ENCODE data around the gene ERGIC3. TPM values are rescaled to one million over a fixed set of nuclear protein-coding genes. Genes with fewer than 3 reads are reported as not detected.

Gene ERGIC3
- total and polyA plus RNA-seq, 2 of the 13 experiments (the other 11 are each of a cell fraction or from before 2014, with no cell fraction given): 407 to 670 TPM

DNA sequence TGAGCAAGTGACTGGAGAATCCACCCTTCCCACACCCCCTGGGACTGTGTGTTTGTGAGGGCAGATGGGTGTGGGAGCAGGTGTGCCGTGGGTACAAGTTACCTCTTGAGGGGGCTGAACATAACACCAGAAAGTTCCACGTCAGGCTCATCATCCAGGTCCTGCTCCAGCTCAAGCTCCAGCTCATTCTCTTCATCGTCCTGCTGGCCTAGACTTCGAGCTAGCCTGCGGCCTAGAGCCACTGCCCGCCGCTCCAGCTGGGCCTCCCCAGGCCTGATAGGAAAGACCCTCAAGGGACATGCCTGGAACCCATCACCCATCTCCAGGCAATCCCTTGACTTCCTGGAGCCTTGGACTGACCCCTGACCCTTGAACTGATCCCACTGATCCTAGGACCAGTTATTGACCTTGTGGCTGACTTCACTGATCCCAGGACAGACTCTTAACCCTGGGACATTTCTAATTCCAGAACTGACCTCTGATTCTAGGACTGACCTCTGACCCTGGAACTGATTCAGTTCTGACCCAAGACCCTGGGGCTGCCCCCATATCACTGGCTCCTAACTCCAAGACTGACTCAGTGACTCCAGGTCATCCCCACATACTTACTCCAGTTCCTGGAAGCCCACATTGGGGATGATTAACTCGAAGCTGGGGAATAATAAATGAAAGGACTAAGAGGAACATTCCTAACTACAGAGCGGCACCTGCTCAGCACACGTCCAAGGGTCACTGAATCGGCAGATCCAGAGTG, 62.0 kb downstream of the ERGIC3 start (continued):
- 0 out of 2 replicates have a peak, but pooled peaks have one; percentile 51 for TF ChIP-seq ZNF713 (CRISPR knock-in tag; IDR thresholded peaks at IDR 0.05)

DNA sequence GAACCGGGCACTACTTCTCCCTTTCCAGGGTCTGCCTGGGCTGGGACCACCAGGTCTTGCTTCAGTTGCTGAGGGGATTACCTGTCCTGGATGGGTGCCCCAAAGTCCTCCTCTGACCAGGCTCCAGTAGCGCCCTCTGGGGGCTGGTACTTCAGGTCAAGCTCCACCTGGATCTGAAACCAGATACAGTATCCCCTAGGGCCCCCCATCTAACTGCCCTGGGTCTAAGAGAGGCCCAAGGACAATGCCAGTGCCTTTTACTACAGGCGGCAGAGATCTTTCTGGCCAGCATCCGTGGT, 62.5 kb downstream of the ERGIC3 start:
- H3K4me1 ChIP-seq (ENCODE audit: insufficient read depth, low read length): peaks cover 25% of the 10 kb centered on the region
- peak; percentile 56 for ATAC-seq
- intact Hi-C loops (cut with micrococcal nuclease; ENCODE audit: unreplicated experiment): loop anchor here (1.0 kb wide), 1 partner anchor 36 kb away; no protein-coding TSS in a partner anchor
- no peak overlapping the region for H3K9ac ChIP-seq (ENCODE audit: insufficient read depth, low read depth, low read length)
- no peaks in the 10 kb centered on the region for H3K9me3 ChIP-seq (ENCODE audit: low read length)
- H3K27me3 ChIP-seq (ENCODE audit: control insufficient read depth in 1 of 2, insufficient read depth in 2 of 2, low read length in 2 of 2): peaks cover 3 to 23% of the 10 kb centered on the region in 2 experiments; a peak in 3 of 5 replicates
- H4K20me1 ChIP-seq (ENCODE audit: insufficient read depth, low read length): no peaks in the 10 kb centered on the region
- WGBS (ENCODE audit: low lambda C conversion rate): 14% methylated on average over 4 of the region's 4 CpGs
- DNase-seq (ENCODE audit: low spot score): peak; percentile 70
- H2AFZ ChIP-seq (ENCODE audit: low read length): no peak overlapping the region
- in situ Hi-C loops (cut with HindIII; ENCODE audit: extremely low pct_ligation_motif_present, low pct_unique_long_range_greater_than_20kb): loop anchor here (5.0 kb wide), 1 partner anchor 142 kb away; no protein-coding TSS in a partner anchor
- no peak for FAIRE-seq
- ChIA-PET POLR2A (interaction anchor here (0.6 to 3.7 kb wide), 3 partner anchors 12 to 138 kb away, joined by 4 to 17 read pairs (median 5); partner anchors contain the start of genes RBM39 and SPAG4), CTCF (ENCODE audit: low intra/inter-chr PET ratio, low total read pairs) (interaction anchor here (0.7 to 1.5 kb wide), 3 partner anchors 12 to 141 kb away, joined by 3 to 8 read pairs (median 5); no protein-coding TSS in a partner anchor)
- no TSS peak for BruUV-seq (replicated peaks)
- no peaks in the 10 kb centered on the region for H3K36me3 ChIP-seq (replicated peaks in 1 of 2; ENCODE audit: control insufficient read depth in 1 of 2, insufficient read depth in 2 of 2, low read length in 2 of 2)
- no peak overlapping the region for H3K27ac ChIP-seq (ENCODE audit: extremely low read length, insufficient read depth, low read length)
- no peak overlapping the region for H3K4me3 ChIP-seq (replicated peaks in 1 of 3; ENCODE audit: insufficient read depth in 1 of 3, low read depth in 2 of 3, low read length in 3 of 3)
- 0 out of 2 replicates have a peak overlapping the region, but pooled peaks have one; percentile 18 for H3K4me2 ChIP-seq (ENCODE audit: low read depth, low read length)
- no peaks in the 10 kb centered on the region for H3K79me2 ChIP-seq (ENCODE audit: insufficient read depth, low read length)
- TF ChIP-seq ARHGAP35 (CRISPR knock-in tag; IDR thresholded peaks at IDR 0.05; ENCODE audit: borderline replicate concordance) (no peak), NKX3-1 (CRISPR knock-in tag; IDR thresholded peaks at IDR 0.05) (no peak), ZFP90 (CRISPR knock-in tag; IDR thresholded peaks at IDR 0.05; ENCODE audit: borderline replicate concordance) (no peak), ZFP62 (CRISPR knock-in tag; IDR thresholded peaks at IDR 0.05) (no peak), SMAD3 (CRISPR knock-in tag; IDR thresholded peaks at IDR 0.05) (no peak), IKZF1 (IDR thresholded peaks at IDR 0.05) (no peak), ZNF468 (CRISPR knock-in tag; IDR thresholded peaks at IDR 0.05) (no peak), ZNF549 (CRISPR knock-in tag; IDR thresholded peaks at IDR 0.05) (no peak), SRY (CRISPR knock-in tag; IDR thresholded peaks at IDR 0.05) (no peak), RFXANK (CRISPR knock-in tag; IDR thresholded peaks at IDR 0.05) (no peak), ARNTL (CRISPR knock-in tag; IDR thresholded peaks at IDR 0.05) (no peak), ZNF12 (CRISPR knock-in tag; IDR thresholded peaks at IDR 0.05) (no peak)
- TF ChIP-seq, protein P1, sequence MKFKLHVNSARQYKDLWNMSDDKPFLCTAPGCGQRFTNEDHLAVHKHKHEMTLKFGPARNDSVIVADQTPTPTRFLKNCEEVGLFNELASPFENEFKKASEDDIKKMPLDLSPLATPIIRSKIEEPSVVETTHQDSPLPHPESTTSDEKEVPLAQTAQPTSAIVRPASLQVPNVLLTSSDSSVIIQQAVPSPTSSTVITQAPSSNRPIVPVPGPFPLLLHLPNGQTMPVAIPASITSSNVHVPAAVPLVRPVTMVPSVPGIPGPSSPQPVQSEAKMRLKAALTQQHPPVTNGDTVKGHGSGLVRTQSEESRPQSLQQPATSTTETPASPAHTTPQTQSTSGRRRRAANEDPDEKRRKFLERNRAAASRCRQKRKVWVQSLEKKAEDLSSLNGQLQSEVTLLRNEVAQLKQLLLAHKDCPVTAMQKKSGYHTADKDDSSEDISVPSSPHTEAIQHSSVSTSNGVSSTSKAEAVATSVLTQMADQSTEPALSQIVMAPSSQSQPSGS (CRISPR knock-in tag; IDR thresholded peaks at IDR 0.05): no peak
- TF ChIP-seq, protein P2, sequence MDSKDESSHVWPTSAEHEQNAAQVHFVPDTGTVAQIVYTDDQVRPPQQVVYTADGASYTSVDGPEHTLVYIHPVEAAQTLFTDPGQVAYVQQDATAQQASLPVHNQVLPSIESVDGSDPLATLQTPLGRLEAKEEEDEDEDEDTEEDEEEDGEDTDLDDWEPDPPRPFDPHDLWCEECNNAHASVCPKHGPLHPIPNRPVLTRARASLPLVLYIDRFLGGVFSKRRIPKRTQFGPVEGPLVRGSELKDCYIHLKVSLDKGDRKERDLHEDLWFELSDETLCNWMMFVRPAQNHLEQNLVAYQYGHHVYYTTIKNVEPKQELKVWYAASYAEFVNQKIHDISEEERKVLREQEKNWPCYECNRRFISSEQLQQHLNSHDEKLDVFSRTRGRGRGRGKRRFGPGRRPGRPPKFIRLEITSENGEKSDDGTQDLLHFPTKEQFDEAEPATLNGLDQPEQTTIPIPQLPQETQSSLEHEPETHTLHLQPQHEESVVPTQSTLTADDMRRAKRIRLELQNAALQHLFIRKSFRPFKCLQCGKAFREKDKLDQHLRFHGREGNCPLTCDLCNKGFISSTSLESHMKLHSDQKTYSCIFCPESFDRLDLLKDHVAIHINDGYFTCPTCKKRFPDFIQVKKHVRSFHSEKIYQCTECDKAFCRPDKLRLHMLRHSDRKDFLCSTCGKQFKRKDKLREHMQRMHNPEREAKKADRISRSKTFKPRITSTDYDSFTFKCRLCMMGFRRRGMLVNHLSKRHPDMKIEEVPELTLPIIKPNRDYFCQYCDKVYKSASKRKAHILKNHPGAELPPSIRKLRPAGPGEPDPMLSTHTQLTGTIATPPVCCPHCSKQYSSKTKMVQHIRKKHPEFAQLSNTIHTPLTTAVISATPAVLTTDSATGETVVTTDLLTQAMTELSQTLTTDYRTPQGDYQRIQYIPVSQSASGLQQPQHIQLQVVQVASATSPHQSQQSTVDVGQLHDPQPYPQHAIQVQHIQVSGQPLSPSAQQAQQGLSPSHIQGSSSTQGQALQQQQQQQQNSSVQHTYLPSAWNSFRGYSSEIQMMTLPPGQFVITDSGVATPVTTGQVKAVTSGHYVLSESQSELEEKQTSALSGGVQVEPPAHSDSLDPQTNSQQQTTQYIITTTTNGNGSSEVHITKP (CRISPR knock-in tag; IDR thresholded peaks at IDR 0.05; ENCODE audit: low read depth): no peak
- TF ChIP-seq, protein P3, sequence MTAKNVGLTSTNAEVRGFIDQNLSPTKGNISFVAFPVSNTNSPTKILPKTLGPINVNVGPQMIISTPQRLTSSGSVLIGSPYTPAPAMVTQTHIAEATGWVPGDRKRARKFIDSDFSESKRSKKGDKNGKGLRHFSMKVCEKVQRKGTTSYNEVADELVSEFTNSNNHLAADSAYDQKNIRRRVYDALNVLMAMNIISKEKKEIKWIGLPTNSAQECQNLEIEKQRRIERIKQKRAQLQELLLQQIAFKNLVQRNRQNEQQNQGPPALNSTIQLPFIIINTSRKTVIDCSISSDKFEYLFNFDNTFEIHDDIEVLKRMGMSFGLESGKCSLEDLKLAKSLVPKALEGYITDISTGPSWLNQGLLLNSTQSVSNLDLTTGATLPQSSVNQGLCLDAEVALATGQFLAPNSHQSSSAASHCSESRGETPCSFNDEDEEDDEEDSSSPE (CRISPR knock-in tag; IDR thresholded peaks at IDR 0.05): no peak
